Nephron progenitor cell (in vitro differentiated cells): ENCODE results near the gene KDM6A.
"Not testable (repeated sequence)": the region's sequence is repeated elsewhere in the genome, so short reads cannot be mapped to it uniquely, and the experiment has no call there.

ENCODE experiments used
- DNase-seq: peaks from one replicate; pipeline ENCODE4 v3.0.0; 2021
- H3K27ac Mint-ChIP-seq: 2 replicates; pipeline ENCODE4 v1.8.0; 2021; ENCODE audit warnings: mild to moderate bottlenecking, moderate library complexity, mixed read lengths
- H3K27me3 Mint-ChIP-seq: 2 replicates; pipeline ENCODE4 v1.8.0; 2021; ENCODE audit warnings: mild to moderate bottlenecking, low read depth, mixed read lengths; ENCODE audit not compliant: poor library complexity
- H3K36me3 Mint-ChIP-seq: 2 replicates; pipeline ENCODE4 v1.8.0; 2021; ENCODE audit warnings: low read depth, mixed read lengths
- H3K4me1 Mint-ChIP-seq: 2 replicates; pipeline ENCODE4 v1.8.0; 2021; ENCODE audit warnings: mixed read lengths
- H3K4me3 Mint-ChIP-seq: 2 replicates; pipeline ENCODE4 v1.8.0; 2021; ENCODE audit warnings: mild to moderate bottlenecking, moderate library complexity, mixed read lengths
- H3K9me3 Mint-ChIP-seq: 2 replicates; pipeline ENCODE4 v1.8.0; 2021; ENCODE audit warnings: mild to moderate bottlenecking, moderate library complexity, mixed read lengths
- CTCF ChIP-seq: fragments of 200-600 bp; sonication (generic); IDR thresholded peaks from 2 replicates; pipeline ENCODE4 v1.5.0; 2021; ENCODE audit warnings: antibody characterized with exemption

KDM6A gene

GRCh38 chrX:44872821-44873414, at the start of gene KDM6A:
TSS of gene KDM6A (plus strand) at chrX:44873188. CDS start at chrX:44873552, 364 bp downstream.
- H3K4me3 Mint-ChIP-seq: peak within 1 kb of the TSS; percentile 96
- TF ChIP-seq CTCF: no peak
- H3K4me1 Mint-ChIP-seq: peaks cover 6% of the 10 kb centered on the region
- H3K9me3 Mint-ChIP-seq: peaks cover 43% of the 10 kb centered on the region
- H3K27ac Mint-ChIP-seq: peak within 1 kb of the TSS; percentile 98
- peaks cover 16% of the 10 kb centered on the region for H3K36me3 Mint-ChIP-seq
- peak; percentile 95 for DNase-seq
- H3K27me3 Mint-ChIP-seq: peaks cover 3% of the 10 kb centered on the region

GRCh38 chrX:44823193-44823592, 49.8 kb upstream of the KDM6A start:
- H3K36me3 Mint-ChIP-seq, H3K4me1 Mint-ChIP-seq, H3K27me3 Mint-ChIP-seq, H3K27ac Mint-ChIP-seq, H3K4me3 Mint-ChIP-seq, DNase-seq: not testable (repeated sequence)
- peaks cover 34% of the 10 kb centered on the region for H3K9me3 Mint-ChIP-seq

GRCh38 chrX:44828008-44828605, 44.9 kb upstream of the KDM6A start:
- no peaks in the 10 kb centered on the region for H3K27me3 Mint-ChIP-seq
- no peak for DNase-seq
- peaks cover 24% of the 10 kb centered on the region for H3K9me3 Mint-ChIP-seq
- no peak overlapping the region for H3K4me3 Mint-ChIP-seq
- no peaks in the 10 kb centered on the region for H3K36me3 Mint-ChIP-seq
- no peaks in the 10 kb centered on the region for H3K4me1 Mint-ChIP-seq
- no peak for TF ChIP-seq CTCF
- H3K27ac Mint-ChIP-seq: no peak overlapping the region

- no peaks in the 10 kb centered on the region for H3K36me3 Mint-ChIP-seq
- H3K9me3 Mint-ChIP-seq: peaks cover 26% of the 10 kb centered on the region
- H3K27me3 Mint-ChIP-seq: no peaks in the 10 kb centered on the region
- no peaks in the 10 kb centered on the region for H3K4me1 Mint-ChIP-seq
- H3K27ac Mint-ChIP-seq: no peak overlapping the region
- H3K4me3 Mint-ChIP-seq: no peak overlapping the region
- no peak for TF ChIP-seq CTCF
- no peak for DNase-seq
These were observed 43.2 kb upstream of the KDM6A start for GRCh38 chrX:44829832-44830231.

GRCh38 chrX:44842550-44843317, 30.3 kb upstream of the KDM6A start:
- Mint-ChIP-seq H3K9me3 (peaks cover 71% of the 10 kb centered on the region), H3K27me3 (no peaks in the 10 kb centered on the region)

More at GRCh38 chrX:44842550-44843317, 30.3 kb upstream of the KDM6A start:
- Mint-ChIP-seq H3K4me3 (no peak overlapping the region), H3K36me3 (peaks cover 2% of the 10 kb centered on the region), H3K4me1 (no peaks in the 10 kb centered on the region), H3K27ac (no peak overlapping the region)
- DNase-seq: no peak
- no peak for TF ChIP-seq CTCF
